GM19438 (cell line): ENCODE data around the gene PELI1.

Experiments
- ATAC-seq: cut with Tn5 transposase; IDR thresholded peaks from one replicate; pipeline ENCODE4 v1.9.1; 2021; ENCODE audit warnings: low read depth; ENCODE audit not compliant: unreplicated experiment

The PELI1 gene

DNA sequence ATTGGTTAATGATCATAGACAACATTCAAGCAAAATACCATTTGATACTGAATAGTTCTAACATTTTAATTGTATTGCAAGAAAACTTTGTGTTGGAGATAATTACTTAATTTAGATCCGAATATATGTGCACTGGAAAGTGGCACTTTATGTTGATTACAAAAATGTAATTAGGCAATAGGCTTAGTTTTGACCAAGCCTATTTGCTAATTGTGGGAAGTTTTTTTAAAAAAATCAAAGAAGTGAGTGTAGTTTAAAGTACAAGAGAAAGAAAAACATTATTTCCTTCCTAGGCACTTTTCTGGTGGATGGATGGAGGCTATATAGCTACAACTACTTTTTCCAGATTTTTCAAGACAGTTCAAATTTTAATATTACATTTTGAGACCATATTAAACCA lies 18.3 kb upstream of the PELI1 start:
- no peak for ATAC-seq

- ATAC-seq = no peak
Measured at GRCh38 chr2:64157792-64158191, 13.6 kb upstream of the PELI1 start.

DNA sequence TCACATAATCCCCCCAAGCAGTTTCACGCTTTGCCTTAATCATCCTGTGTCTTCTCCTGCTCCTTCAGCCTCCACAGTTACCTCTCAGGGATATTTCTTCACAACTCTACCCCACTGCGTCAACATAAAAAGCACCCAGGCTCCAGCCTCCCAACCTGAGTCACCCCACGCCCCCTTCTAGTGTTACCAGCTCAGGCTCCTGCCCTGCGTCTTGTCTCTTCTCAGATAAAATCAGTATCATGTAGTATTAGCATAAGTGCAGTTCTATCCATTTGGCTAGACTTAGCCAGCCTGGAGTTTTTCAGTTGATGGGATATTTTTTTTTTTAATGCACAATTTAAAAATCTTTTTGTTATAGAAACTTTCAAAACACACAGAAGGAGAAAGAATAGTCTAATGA lies 9.6 kb upstream of the PELI1 start:
- no peak for ATAC-seq

- no peak for ATAC-seq
Measured at GRCh38 chr2:64151476-64151875, 7.3 kb upstream of the PELI1 start.

GRCh38 chr2:64145714-64146113 lies 1.5 kb upstream of the PELI1 start:
- ATAC-seq = no peak

DNA sequence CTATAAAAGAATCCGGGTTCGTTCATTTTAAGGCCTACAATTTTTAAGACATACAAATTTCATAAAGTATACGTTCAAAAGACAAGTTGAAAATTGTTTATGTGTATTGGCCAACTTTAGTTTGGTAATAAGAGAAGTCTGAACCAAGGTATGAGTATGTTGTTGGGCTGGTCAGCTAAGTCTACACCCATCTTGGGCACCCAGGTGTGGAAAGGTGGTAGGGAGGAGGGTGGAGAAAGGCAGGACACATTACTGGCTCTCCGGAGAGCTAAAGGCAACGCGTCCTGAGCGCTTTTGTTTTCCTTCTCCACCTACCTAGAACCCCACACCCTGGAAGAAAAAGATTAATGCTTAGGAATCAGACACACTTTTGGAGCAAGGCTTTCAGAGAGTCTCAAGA lies 899 bp upstream of the PELI1 start:
- ATAC-seq = no peak

GRCh38 chr2:64143169-64144056 lies 807 bp downstream of the PELI1 start:
- peak; percentile 8 for ATAC-seq

DNA sequence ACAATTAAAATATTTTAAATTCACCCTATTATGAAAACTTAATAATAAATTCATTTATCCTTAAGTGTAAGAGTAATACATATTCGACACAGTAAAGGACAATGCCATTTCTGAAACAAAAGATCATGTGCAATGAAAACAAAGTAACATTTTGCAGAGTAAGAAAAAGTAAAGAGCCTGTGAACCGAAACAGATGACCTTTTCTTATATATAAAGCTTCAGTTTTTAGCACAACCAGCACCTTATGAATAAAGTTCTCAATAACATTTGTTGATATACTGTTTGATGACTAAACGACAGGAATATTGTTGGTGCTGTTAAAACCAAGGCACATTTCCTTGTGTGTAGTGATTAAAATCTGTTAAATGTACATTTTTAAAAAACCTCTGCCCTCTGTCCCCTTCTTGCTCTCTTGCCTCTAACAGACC lies 1.5 kb downstream of the PELI1 start:
- no peak for ATAC-seq

- no peak for ATAC-seq
Measured at GRCh38 chr2:64141674-64142405, 2.4 kb downstream of the PELI1 start.

GRCh38 chr2:64140665-64141200 lies 3.5 kb downstream of the PELI1 start:
- no peak for ATAC-seq

GRCh38 chr2:64139956-64140355 lies 4.3 kb downstream of the PELI1 start:
- no peak for ATAC-seq

DNA sequence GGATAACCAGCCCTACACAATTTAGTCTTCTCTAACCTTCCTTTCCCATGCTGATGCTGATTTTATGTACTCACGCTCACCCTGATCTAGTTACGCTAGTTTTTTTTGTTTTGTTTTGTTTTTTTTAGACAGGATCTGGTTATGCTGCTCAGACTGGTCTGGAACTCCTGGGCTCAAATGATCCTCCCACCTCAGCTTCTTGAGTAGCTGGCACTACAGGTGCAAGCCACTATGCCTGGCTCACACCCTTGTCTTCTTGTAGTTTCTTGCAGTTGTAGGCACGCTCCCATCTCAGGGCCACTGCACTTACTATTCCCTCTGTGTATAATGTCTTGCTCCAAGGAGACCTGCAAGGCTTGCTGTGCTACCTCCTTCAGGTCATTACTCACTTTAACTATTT lies 6.2 kb downstream of the PELI1 start:
- ATAC-seq = no peak

DNA sequence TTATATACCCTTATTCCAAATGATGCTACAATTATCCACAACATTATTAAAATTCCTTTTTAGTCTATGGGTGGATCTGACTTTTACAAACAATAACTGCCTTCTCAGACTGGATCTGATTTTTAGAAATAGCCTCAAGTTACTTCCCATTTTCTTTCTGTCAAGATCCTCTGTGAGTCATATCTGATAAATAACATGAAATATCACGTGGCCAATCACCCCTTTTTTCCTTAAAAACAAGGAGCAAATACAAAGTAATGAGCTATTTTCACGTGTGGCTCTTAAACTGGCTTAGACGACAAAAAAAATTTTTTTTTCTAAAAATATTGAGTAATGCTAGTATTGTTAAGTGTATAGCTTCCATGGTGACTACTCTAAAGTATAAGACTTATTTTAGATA lies 6.7 kb downstream of the PELI1 start:
- ATAC-seq = no peak

- ATAC-seq = no peak
Measured at GRCh38 chr2:64135421-64135820, 8.8 kb downstream of the PELI1 start.

DNA sequence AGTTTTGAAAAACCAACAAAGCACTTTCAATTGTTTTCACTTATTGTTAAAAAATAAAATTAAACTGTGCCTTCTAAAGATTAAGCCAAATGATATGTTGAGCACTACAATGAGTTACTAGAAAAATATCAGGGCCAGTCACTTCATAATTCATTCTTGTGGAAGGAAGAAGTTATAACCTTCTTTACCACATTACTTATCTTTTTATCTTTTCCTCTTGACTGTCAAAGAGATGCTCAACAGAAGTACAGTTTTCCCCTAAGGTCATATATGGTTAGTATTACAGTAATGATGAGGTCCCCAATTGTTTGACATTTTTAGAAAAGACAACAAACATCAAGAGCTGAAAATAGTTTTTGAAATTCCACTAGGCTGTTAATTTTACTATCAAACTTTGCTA lies 9.4 kb downstream of the PELI1 start:
- ATAC-seq = no peak

- ATAC-seq = no peak
Measured at GRCh38 chr2:64133828-64134227, 10.4 kb downstream of the PELI1 start.

- ATAC-seq = no peak
Measured at GRCh38 chr2:64133354-64133753, 10.9 kb downstream of the PELI1 start.

DNA sequence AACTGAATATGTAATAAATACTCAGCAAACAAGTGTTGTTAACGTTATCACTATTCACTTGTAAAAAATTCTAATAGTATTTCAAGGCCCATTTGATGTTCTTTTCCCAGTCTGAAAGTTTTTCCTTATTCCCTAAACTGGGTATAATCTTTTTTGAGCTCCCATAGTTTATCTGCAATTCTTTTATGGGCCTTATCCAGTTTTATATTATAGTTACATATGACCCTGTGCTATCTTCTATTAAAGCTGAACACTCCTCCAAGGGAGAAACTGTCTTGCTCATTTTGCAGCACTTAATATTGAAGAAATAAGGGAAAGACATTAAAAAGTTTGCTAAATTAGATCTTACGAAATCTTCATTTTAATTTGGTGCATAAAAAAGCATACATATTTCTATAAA lies 13.9 kb downstream of the PELI1 start:
- ATAC-seq = no peak

GRCh38 chr2:64128943-64129391 lies 15.3 kb downstream of the PELI1 start:
- ATAC-seq = no peak

GRCh38 chr2:64128406-64128805 lies 15.8 kb downstream of the PELI1 start:
- no peak for ATAC-seq

DNA sequence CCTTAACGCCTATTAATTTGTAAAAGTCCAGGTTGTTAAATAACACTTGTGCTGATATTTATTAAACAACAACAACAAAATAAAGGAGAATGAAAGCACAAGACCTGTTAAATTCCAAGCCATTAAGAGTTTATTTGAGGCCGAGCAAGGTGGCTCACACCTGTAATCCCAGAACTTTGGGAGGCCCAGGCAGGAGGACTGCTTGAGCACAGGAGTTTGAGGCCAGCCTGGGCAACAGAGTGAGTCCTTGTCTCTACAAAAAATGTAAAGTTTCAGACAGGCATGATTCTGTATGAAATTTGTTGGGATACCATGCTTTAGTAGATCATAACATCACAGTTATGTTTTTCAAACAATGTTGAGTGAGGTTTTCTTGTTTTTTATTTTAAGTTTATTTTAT lies 17.1 kb downstream of the PELI1 start:
- ATAC-seq = no peak

DNA sequence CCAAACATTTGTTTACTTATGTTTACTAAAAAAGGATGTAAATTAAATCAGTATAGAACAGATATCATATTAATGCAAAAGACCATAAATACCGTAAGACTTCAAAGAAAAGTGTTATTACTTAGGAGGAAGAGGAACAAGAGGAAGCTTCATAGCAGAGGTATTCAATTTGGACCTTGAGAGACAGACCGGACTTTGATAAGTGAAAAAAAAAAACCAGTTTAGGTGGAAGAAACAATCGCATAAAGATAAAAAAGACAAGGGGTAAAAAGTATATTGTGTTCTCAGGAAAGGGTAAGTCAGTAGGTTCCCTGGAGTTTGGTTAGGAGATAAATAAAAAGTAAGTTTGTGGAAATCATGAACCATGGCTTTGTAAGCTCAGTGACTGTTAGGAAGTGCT lies 17.6 kb downstream of the PELI1 start:
- ATAC-seq = no peak
